WTC11 (cell line): Measurements from ENCODE around the gene STRA6. TPM values are rescaled to one million over a fixed set of nuclear protein-coding genes. Genes with fewer than 3 reads are reported as not detected.

Source experiments
- ATAC-seq: fragments of 200-7000 bp; cut with Tn5 transposase; 2 replicates; pipeline ENCODE4 v1.10.0; 2021; ENCODE audit warnings: mild to moderate bottlenecking, moderate library complexity
- CTCF ChIA-PET: fragments of 300-600 bp; sonication (Branson Sonifier 250); formaldehyde crosslinking; loops from one replicate; lab custom pipeline; 2021; ENCODE audit warnings: antibody characterized with exemption; lab: Charles Lee
- POLR2A ChIA-PET: fragments of 350-600 bp; sonication (Branson Sonifier 250); formaldehyde crosslinking; loops from one replicate; lab custom pipeline; 2021; ENCODE audit warnings: antibody characterized with exemption; lab: Charles Lee
- DNase-seq: peaks from one replicate; pipeline ENCODE4 v3.0.0; 2021; ENCODE audit warnings: low spot score
- H3K27ac Mint-ChIP-seq: 2 replicates; pipeline ENCODE4 v1.8.0; 2021; ENCODE audit warnings: mixed read lengths
- H3K27me3 Mint-ChIP-seq: 2 replicates; pipeline ENCODE4 v1.8.0; 2021; ENCODE audit warnings: low read depth, mild to moderate bottlenecking, moderate library complexity, mixed read lengths
- H3K36me3 Mint-ChIP-seq: 2 replicates; pipeline ENCODE4 v1.8.0; 2021; ENCODE audit warnings: mixed read lengths
- H3K4me1 Mint-ChIP-seq: 2 replicates; pipeline ENCODE4 v1.8.0; 2022; ENCODE audit warnings: mixed read lengths
- H3K4me3 Mint-ChIP-seq: 2 replicates; pipeline ENCODE4 v1.8.0; 2021; ENCODE audit warnings: mild to moderate bottlenecking, moderate library complexity, mixed read lengths
- H3K9me3 Mint-ChIP-seq: 2 replicates; pipeline ENCODE4 v1.8.0; 2021; ENCODE audit warnings: mixed read lengths
- CREM ChIP-seq: sonication (generic); formaldehyde crosslinking; IDR thresholded peaks from 2 replicates; pipeline ENCODE4 v1.8.1; 2022; ENCODE audit warnings: mild to moderate bottlenecking, missing genetic modification reagents, moderate library complexity
- FOXJ3 ChIP-seq: sonication (generic); formaldehyde crosslinking; IDR thresholded peaks from 2 replicates; pipeline ENCODE4 v1.9.0; 2021; ENCODE audit warnings: missing genetic modification reagents, mild to moderate bottlenecking, borderline replicate concordance
- FOXP1 ChIP-seq: sonication (generic); formaldehyde crosslinking; IDR thresholded peaks from 2 replicates; pipeline ENCODE4 v1.8.0; 2022; ENCODE audit warnings: missing genetic modification reagents, mild to moderate bottlenecking, moderate library complexity, borderline replicate concordance
- HMGA2 ChIP-seq: fragments of 250-450 bp; sonication (Bioruptor Pico); IDR thresholded peaks from 2 replicates; pipeline ENCODE4 v1.4.0; 2021; ENCODE audit warnings: mild to moderate bottlenecking, moderate library complexity
- IRF2 ChIP-seq: sonication (generic); formaldehyde crosslinking; IDR thresholded peaks from 2 replicates; pipeline ENCODE4 v1.8.0; 2022; ENCODE audit warnings: low read depth, missing genetic modification reagents, borderline replicate concordance
- MYBL2 ChIP-seq: sonication (generic); formaldehyde crosslinking; IDR thresholded peaks from 2 replicates; pipeline ENCODE4 v1.8.1; 2023; ENCODE audit warnings: mild to moderate bottlenecking, moderate library complexity, missing genetic modification reagents
- NFYB ChIP-seq: sonication (generic); formaldehyde crosslinking; conservative IDR thresholded peaks from 2 replicates; pipeline ENCODE4 v1.8.0; 2022; ENCODE audit warnings: low read depth, missing genetic modification reagents
- SMAD4 ChIP-seq: sonication (generic); formaldehyde crosslinking; IDR thresholded peaks from 2 replicates; pipeline ENCODE4 v1.8.0; 2022; ENCODE audit warnings: mild to moderate bottlenecking, missing genetic modification reagents
- SP1 ChIP-seq: sonication (generic); formaldehyde crosslinking; conservative IDR thresholded peaks from 2 replicates; pipeline ENCODE4 v1.8.1; 2022; ENCODE audit warnings: missing genetic modification reagents
- ZNF219 ChIP-seq: sonication (generic); formaldehyde crosslinking; IDR thresholded peaks from 2 replicates; pipeline ENCODE4 v1.8.0; 2023; ENCODE audit warnings: missing genetic modification reagents, mild to moderate bottlenecking, borderline replicate concordance
- ZNF232 ChIP-seq: sonication (generic); formaldehyde crosslinking; IDR thresholded peaks from 2 replicates; pipeline ENCODE4 v1.8.0; 2022; ENCODE audit warnings: mild to moderate bottlenecking, missing genetic modification reagents
- ZNF263 ChIP-seq: sonication (generic); formaldehyde crosslinking; IDR thresholded peaks from 2 replicates; pipeline ENCODE4 v1.8.1; 2022; ENCODE audit warnings: low read depth, mild to moderate bottlenecking, moderate library complexity, missing genetic modification reagents
- total RNA-seq: library from RNA; stranded (reverse); gene quantifications from 3 replicates; pipeline ENCODE4 v1.2.3, GENCODE V29; 2021
- TF ChIP-seq, protein P1 (sequence below): sonication (generic); formaldehyde crosslinking; IDR thresholded peaks from 2 replicates; pipeline ENCODE4 v1.8.1; 2023; ENCODE audit warnings: mild to moderate bottlenecking, moderate library complexity, missing genetic modification reagents
- TF ChIP-seq, protein P2 (sequence below): fragments of 250-450 bp; sonication (Bioruptor Pico); IDR thresholded peaks from 2 replicates; pipeline ENCODE4 v1.9.0; 2021; ENCODE audit warnings: moderate library complexity, mild to moderate bottlenecking, inconsistent platforms, borderline replicate concordance
- TF ChIP-seq, protein P3 (sequence below): sonication (generic); formaldehyde crosslinking; IDR thresholded peaks from 2 replicates; pipeline ENCODE4 v1.8.0; 2022; ENCODE audit warnings: mild to moderate bottlenecking, missing genetic modification reagents
- TF ChIP-seq, protein P4 (sequence below): sonication (generic); formaldehyde crosslinking; IDR thresholded peaks from 2 replicates; pipeline ENCODE4 v1.8.0; 2023; ENCODE audit warnings: mild to moderate bottlenecking, missing genetic modification reagents
- TF ChIP-seq, protein P5 (sequence below): sonication (generic); formaldehyde crosslinking; IDR thresholded peaks from 2 replicates; pipeline ENCODE4 v1.8.1; 2023; ENCODE audit warnings: mild to moderate bottlenecking, missing genetic modification reagents, moderate library complexity
- TF ChIP-seq, protein P6 (sequence below): sonication (generic); formaldehyde crosslinking; IDR thresholded peaks from 2 replicates; pipeline ENCODE4 v1.8.1; 2023; ENCODE audit warnings: mild to moderate bottlenecking, missing genetic modification reagents, borderline replicate concordance
- TF ChIP-seq, protein P7 (sequence below): fragments of 250-450 bp; sonication (Bioruptor Pico); IDR thresholded peaks from 2 replicates; pipeline ENCODE4 v1.9.0; 2021; ENCODE audit warnings: mild to moderate bottlenecking

STRA6 gene
- total RNA-seq, 1 experiment from 2014 or later, result 23.2 TPM

DNA sequence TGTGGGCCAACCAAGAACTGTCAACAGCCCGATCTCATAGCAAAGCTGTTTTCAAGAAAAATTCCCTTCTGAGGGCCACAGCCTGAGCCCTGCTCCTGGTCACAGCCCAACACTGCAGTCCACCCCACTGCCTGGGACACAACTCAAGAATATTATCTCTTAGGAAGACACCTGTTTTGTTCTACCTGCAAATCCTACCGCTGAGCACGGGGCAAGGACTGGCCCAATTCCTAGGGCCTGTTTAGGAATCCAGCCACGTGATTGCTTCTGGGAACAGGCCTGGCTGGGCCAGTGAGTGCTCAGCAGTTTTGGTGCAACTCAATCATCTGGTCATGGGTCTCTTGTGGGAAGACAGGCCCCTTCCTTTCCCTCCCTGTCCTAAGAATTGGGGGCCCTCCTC, 63.9 kb downstream of the STRA6 start:
- POLR2A ChIA-PET, result interaction anchor here (0.7 to 1.0 kb wide), 2 partner anchors 144 to 758 kb away, joined by 3 read pairs; partner anchors contain the start of gene PML
- ATAC-seq, result no peak

DNA sequence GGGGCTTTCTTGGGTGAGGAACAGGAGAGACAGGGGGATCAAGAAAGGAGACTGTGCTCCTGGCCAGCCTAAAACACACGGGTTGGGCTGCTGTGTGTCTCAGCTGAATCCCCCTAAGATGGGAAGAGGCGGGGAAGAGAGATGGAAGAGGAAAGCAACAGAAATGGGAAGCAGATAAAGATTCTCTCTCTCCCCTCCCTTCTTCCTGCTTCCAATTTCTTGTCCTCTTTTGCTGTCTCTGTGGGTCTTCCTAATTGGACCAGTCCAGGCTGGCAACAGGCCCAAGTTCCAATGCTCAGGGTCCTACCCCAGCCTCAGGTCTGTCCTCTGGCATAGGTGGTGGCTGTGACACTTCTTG, 65.1 kb downstream of the STRA6 start:
- H3K4me1 Mint-ChIP-seq, result peaks cover 65% of the 10 kb centered on the region
- CTCF ChIA-PET, result interaction anchor here (0.6 to 3.5 kb wide), 4 partner anchors 9 to 173 kb away, joined by 3 to 20 read pairs (median 6); no protein-coding TSS in a partner anchor
- TF ChIP-seq ZNF219 (CRISPR knock-in tag) (no peak), FOXP1 (CRISPR knock-in tag) (no peak), ZNF232 (CRISPR knock-in tag) (no peak), IRF2 (no peak), HMGA2 (CRISPR knock-in tag) (no peak), SMAD4 (no peak), SP1 (no peak), MYBL2 (CRISPR knock-in tag) (no peak), ZNF263 (CRISPR knock-in tag) (no peak), FOXJ3 (CRISPR knock-in tag) (no peak), NFYB (CRISPR knock-in tag) (no peak), CREM (no peak)
- TF ChIP-seq, protein P1, sequence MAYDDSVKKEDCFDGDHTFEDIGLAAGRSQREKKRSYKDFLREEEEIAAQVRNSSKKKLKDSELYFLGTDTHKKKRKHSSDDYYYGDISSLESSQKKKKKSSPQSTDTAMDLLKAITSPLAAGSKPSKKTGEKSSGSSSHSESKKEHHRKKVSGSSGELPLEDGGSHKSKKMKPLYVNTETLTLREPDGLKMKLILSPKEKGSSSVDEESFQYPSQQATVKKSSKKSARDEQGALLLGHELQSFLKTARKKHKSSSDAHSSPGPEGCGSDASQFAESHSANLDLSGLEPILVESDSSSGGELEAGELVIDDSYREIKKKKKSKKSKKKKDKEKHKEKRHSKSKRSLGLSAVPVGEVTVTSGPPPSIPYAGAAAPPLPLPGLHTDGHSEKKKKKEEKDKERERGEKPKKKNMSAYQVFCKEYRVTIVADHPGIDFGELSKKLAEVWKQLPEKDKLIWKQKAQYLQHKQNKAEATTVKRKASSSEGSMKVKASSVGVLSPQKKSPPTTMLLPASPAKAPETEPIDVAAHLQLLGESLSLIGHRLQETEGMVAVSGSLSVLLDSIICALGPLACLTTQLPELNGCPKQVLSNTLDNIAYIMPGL (CRISPR knock-in tag), result no peak
- TF ChIP-seq, protein P2, sequence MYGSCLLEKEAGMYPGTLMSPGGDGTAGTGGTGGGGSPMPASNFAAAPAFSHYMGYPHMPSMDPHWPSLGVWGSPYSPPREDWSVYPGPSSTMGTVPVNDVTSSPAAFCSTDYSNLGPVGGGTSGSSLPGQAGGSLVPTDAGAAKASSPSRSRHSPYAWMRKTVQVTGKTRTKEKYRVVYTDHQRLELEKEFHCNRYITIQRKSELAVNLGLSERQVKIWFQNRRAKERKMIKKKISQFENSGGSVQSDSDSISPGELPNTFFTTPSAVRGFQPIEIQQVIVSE, result no peak
- TF ChIP-seq, protein P3, sequence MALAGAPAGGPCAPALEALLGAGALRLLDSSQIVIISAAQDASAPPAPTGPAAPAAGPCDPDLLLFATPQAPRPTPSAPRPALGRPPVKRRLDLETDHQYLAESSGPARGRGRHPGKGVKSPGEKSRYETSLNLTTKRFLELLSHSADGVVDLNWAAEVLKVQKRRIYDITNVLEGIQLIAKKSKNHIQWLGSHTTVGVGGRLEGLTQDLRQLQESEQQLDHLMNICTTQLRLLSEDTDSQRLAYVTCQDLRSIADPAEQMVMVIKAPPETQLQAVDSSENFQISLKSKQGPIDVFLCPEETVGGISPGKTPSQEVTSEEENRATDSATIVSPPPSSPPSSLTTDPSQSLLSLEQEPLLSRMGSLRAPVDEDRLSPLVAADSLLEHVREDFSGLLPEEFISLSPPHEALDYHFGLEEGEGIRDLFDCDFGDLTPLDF (CRISPR knock-in tag), result no peak
- TF ChIP-seq, protein P4, sequence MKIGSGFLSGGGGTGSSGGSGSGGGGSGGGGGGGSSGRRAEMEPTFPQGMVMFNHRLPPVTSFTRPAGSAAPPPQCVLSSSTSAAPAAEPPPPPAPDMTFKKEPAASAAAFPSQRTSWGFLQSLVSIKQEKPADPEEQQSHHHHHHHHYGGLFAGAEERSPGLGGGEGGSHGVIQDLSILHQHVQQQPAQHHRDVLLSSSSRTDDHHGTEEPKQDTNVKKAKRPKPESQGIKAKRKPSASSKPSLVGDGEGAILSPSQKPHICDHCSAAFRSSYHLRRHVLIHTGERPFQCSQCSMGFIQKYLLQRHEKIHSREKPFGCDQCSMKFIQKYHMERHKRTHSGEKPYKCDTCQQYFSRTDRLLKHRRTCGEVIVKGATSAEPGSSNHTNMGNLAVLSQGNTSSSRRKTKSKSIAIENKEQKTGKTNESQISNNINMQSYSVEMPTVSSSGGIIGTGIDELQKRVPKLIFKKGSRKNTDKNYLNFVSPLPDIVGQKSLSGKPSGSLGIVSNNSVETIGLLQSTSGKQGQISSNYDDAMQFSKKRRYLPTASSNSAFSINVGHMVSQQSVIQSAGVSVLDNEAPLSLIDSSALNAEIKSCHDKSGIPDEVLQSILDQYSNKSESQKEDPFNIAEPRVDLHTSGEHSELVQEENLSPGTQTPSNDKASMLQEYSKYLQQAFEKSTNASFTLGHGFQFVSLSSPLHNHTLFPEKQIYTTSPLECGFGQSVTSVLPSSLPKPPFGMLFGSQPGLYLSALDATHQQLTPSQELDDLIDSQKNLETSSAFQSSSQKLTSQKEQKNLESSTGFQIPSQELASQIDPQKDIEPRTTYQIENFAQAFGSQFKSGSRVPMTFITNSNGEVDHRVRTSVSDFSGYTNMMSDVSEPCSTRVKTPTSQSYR (CRISPR knock-in tag), result no peak
- TF ChIP-seq, protein P5, sequence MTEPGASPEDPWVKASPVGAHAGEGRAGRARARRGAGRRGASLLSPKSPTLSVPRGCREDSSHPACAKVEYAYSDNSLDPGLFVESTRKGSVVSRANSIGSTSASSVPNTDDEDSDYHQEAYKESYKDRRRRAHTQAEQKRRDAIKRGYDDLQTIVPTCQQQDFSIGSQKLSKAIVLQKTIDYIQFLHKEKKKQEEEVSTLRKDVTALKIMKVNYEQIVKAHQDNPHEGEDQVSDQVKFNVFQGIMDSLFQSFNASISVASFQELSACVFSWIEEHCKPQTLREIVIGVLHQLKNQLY (CRISPR knock-in tag), result no peak
- TF ChIP-seq, protein P6, sequence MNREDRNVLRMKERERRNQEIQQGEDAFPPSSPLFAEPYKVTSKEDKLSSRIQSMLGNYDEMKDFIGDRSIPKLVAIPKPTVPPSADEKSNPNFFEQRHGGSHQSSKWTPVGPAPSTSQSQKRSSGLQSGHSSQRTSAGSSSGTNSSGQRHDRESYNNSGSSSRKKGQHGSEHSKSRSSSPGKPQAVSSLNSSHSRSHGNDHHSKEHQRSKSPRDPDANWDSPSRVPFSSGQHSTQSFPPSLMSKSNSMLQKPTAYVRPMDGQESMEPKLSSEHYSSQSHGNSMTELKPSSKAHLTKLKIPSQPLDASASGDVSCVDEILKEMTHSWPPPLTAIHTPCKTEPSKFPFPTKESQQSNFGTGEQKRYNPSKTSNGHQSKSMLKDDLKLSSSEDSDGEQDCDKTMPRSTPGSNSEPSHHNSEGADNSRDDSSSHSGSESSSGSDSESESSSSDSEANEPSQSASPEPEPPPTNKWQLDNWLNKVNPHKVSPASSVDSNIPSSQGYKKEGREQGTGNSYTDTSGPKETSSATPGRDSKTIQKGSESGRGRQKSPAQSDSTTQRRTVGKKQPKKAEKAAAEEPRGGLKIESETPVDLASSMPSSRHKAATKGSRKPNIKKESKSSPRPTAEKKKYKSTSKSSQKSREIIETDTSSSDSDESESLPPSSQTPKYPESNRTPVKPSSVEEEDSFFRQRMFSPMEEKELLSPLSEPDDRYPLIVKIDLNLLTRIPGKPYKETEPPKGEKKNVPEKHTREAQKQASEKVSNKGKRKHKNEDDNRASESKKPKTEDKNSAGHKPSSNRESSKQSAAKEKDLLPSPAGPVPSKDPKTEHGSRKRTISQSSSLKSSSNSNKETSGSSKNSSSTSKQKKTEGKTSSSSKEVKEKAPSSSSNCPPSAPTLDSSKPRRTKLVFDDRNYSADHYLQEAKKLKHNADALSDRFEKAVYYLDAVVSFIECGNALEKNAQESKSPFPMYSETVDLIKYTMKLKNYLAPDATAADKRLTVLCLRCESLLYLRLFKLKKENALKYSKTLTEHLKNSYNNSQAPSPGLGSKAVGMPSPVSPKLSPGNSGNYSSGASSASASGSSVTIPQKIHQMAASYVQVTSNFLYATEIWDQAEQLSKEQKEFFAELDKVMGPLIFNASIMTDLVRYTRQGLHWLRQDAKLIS, result no peak
- no peak overlapping the region for H3K27ac Mint-ChIP-seq
- no peaks in the 10 kb centered on the region for H3K9me3 Mint-ChIP-seq
- peak overlapping the region; percentile 67 for H3K4me3 Mint-ChIP-seq
- DNase-seq, result no peak
- H3K36me3 Mint-ChIP-seq, result no peaks in the 10 kb centered on the region; the same call in 1 of the 2 replicates
- POLR2A ChIA-PET, result no interaction called here
- H3K27me3 Mint-ChIP-seq, result peaks cover 68% of the 10 kb centered on the region
- ATAC-seq, result no peak

More for the DNA sequence above, 63.9 kb downstream of the STRA6 start:
- no peak overlapping the region for H3K4me3 Mint-ChIP-seq
- no peak overlapping the region for H3K27ac Mint-ChIP-seq
- DNase-seq, result no peak
- H3K9me3 Mint-ChIP-seq, result no peaks in the 10 kb centered on the region
- CTCF ChIA-PET, result interaction anchor here (1.3 to 3.5 kb wide), 4 partner anchors 9 to 172 kb away, joined by 4 to 20 read pairs (median 8); no protein-coding TSS in a partner anchor
- TF ChIP-seq, protein P7, sequence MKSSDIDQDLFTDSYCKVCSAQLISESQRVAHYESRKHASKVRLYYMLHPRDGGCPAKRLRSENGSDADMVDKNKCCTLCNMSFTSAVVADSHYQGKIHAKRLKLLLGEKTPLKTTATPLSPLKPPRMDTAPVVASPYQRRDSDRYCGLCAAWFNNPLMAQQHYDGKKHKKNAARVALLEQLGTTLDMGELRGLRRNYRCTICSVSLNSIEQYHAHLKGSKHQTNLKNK (CRISPR knock-in tag), result no peak
- peaks cover 56% of the 10 kb centered on the region for H3K4me1 Mint-ChIP-seq
- H3K27me3 Mint-ChIP-seq, result peaks cover 57% of the 10 kb centered on the region
- no peaks in the 10 kb centered on the region for H3K36me3 Mint-ChIP-seq
